C4-2B (cell line): ENCODE results near the gene TOX2.

Experiments
- ZFX ChIP-seq: fragments of 450-650 bp; IDR thresholded peaks from 2 replicates; pipeline ENCODE4 v1.6.1; 2017
- TF ChIP-seq, protein P1 (sequence below): fragments of 450-650 bp; conservative IDR thresholded peaks from 2 replicates; pipeline ENCODE4 v1.5.1; 2017; ENCODE audit warnings: mild to moderate bottlenecking

DNA sequence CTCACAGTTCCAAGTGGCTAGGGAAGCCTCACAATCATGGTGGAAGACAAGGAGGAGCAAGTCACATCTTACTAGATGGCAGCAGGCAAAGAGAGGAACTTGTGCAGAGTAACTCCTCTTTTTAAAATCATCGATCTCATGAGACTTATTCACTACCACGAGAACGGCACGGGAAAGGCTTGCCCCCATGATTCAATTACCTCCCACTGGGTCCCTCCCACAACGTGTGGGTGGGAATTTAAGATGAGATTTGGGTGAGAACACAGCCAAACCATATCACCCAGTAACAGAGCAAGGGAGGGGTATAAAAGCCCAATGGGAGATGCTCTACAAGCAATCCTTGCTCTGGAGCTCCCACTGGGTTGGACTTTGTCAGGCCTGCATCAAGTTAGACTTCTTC, 192.0 kb downstream of the TOX2 start:
- TF ChIP-seq, protein P1, sequence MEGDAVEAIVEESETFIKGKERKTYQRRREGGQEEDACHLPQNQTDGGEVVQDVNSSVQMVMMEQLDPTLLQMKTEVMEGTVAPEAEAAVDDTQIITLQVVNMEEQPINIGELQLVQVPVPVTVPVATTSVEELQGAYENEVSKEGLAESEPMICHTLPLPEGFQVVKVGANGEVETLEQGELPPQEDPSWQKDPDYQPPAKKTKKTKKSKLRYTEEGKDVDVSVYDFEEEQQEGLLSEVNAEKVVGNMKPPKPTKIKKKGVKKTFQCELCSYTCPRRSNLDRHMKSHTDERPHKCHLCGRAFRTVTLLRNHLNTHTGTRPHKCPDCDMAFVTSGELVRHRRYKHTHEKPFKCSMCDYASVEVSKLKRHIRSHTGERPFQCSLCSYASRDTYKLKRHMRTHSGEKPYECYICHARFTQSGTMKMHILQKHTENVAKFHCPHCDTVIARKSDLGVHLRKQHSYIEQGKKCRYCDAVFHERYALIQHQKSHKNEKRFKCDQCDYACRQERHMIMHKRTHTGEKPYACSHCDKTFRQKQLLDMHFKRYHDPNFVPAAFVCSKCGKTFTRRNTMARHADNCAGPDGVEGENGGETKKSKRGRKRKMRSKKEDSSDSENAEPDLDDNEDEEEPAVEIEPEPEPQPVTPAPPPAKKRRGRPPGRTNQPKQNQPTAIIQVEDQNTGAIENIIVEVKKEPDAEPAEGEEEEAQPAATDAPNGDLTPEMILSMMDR = no peak
- TF ChIP-seq ZFX = no peak
